DND-41 (cell line): ENCODE measurements around the gene TMEM135.
"Not testable (repeated sequence)": the region's sequence is repeated elsewhere in the genome, so short reads cannot be mapped to it uniquely, and the experiment has no call there.

Source experiments
- ATAC-seq: fragments of 200-7000 bp; cut with Tn5 transposase; 3 replicates; pipeline ENCODE4 v1.9.1; 2021; ENCODE audit warnings: low read depth; ENCODE audit not compliant: insufficient read depth
- DNase-seq: peaks from one replicate; pipeline ENCODE4 v3.0.0-alpha.2; 2020
- H2AFZ ChIP-seq: 2 replicates; pipeline ENCODE4 v1.6.0; 2012; ENCODE audit warnings: low read depth, low read length
- H3K27ac ChIP-seq: 2 replicates; pipeline ENCODE4 v1.5.1; 2012; ENCODE audit warnings: low read length, inconsistent platforms
- H3K27me3 ChIP-seq: fragments of 200-600 bp; sonication (generic); 2 replicates; pipeline ENCODE4 v1.6.0; 2012; ENCODE audit warnings: low read length, mild to moderate bottlenecking, inconsistent platforms; ENCODE audit not compliant: insufficient read depth, poor library complexity
- H3K36me3 ChIP-seq: 2 replicates; pipeline ENCODE4 v1.5.1; 2012; ENCODE audit warnings: low read length, inconsistent platforms; ENCODE audit not compliant: insufficient read depth
- H3K4me1 ChIP-seq: 2 replicates; pipeline ENCODE4 v1.5.1; 2012; ENCODE audit warnings: mild to moderate bottlenecking, low read length; ENCODE audit not compliant: insufficient read depth
- H3K4me2 ChIP-seq: 2 replicates; pipeline ENCODE4 v1.6.0; 2012; ENCODE audit warnings: mild to moderate bottlenecking, moderate library complexity, low read length, inconsistent platforms; ENCODE audit not compliant: insufficient read depth
- H3K4me3 ChIP-seq, 2 experiments: fragments of 200-600 bp in 1 of 2; shearing (Covaris generic) in 1 of 2; 2 replicates each; pipeline ENCODE4 v1.5.1; 2012 to 2016; ENCODE audit warnings: inconsistent platforms in 2 of 2, low read length in 2 of 2, mild to moderate bottlenecking in 2 of 2, low read depth in 1 of 2, moderate library complexity in 1 of 2
- H3K79me2 ChIP-seq: 2 replicates; pipeline ENCODE4 v1.6.0; 2012; ENCODE audit warnings: low read length, inconsistent platforms; ENCODE audit not compliant: insufficient read depth
- H3K9ac ChIP-seq: 2 replicates; pipeline ENCODE4 v1.6.0; 2012; ENCODE audit warnings: low read depth, mild to moderate bottlenecking, inconsistent platforms, low read length, moderate library complexity
- H3K9me3 ChIP-seq: 2 replicates; pipeline ENCODE4 v1.5.1; 2012; ENCODE audit warnings: low read length, moderate library complexity, mild to moderate bottlenecking, inconsistent platforms; ENCODE audit not compliant: insufficient read depth, severe bottlenecking
- H4K20me1 ChIP-seq: 2 replicates; pipeline ENCODE4 v1.6.0; 2012; ENCODE audit warnings: low read length; ENCODE audit not compliant: insufficient read depth
- EZH2 ChIP-seq: IDR thresholded peaks from 3 replicates; pipeline ENCODE4 v1.6.1; 2012; ENCODE audit warnings: borderline replicate concordance, low read depth, mild to moderate bottlenecking, moderate library complexity, low read length, inconsistent platforms; ENCODE audit not compliant: severe bottlenecking
- TF ChIP-seq, protein P1 (sequence below): IDR thresholded peaks from 2 replicates; pipeline ENCODE4 v1.5.1; 2012; ENCODE audit warnings: borderline replicate concordance, low read length, moderate library complexity, mild to moderate bottlenecking; ENCODE audit not compliant: poor library complexity, severe bottlenecking; ENCODE audit errors: extremely low read depth

Gene TMEM135

DNA sequence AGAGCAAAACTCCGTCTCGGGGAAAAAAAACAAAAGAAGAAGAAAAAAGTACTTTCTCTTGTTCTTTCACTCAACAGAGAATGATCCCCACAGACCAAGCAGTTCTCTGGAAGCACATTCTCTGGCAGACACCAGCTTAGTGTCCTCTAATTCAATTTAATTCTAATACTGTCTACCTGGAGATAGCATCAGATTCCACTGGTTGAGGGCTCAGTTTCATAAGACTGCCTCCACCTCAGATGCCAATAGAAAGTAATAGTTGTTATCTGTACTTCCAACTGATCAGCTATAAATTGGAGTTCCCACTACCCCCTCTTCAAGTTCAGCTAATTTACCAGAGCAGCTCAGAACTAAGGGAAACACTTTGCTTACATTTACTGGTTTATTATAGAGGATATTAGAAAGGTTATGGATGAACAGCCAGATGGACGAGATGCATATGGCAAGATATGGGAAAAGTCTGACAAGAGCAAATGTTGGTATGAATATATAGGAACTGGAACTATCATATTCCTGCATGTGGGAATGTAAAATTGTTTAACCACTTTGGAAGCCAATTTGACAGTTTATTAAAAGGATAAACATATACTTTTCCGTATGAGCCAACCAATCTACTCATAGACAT, 64.3 kb downstream of the TMEM135 start:
- H3K27me3 ChIP-seq, result no peaks in the 10 kb centered on the region
- H3K27ac ChIP-seq, result no peak overlapping the region
- H3K4me3 ChIP-seq, result no peak overlapping the region
- DNase-seq (no peak), ATAC-seq (no peak)
- H2AFZ ChIP-seq, result no peak overlapping the region
- H4K20me1 ChIP-seq, result no peaks in the 10 kb centered on the region
- no peak for TF ChIP-seq EZH2
- TF ChIP-seq, protein P1, sequence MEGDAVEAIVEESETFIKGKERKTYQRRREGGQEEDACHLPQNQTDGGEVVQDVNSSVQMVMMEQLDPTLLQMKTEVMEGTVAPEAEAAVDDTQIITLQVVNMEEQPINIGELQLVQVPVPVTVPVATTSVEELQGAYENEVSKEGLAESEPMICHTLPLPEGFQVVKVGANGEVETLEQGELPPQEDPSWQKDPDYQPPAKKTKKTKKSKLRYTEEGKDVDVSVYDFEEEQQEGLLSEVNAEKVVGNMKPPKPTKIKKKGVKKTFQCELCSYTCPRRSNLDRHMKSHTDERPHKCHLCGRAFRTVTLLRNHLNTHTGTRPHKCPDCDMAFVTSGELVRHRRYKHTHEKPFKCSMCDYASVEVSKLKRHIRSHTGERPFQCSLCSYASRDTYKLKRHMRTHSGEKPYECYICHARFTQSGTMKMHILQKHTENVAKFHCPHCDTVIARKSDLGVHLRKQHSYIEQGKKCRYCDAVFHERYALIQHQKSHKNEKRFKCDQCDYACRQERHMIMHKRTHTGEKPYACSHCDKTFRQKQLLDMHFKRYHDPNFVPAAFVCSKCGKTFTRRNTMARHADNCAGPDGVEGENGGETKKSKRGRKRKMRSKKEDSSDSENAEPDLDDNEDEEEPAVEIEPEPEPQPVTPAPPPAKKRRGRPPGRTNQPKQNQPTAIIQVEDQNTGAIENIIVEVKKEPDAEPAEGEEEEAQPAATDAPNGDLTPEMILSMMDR, result no peak
- peaks cover 8% of the 10 kb centered on the region; the same call in 1 of the 2 replicates for H3K79me2 ChIP-seq
- no peak overlapping the region for H3K4me2 ChIP-seq
- H3K9me3 ChIP-seq, result no peaks in the 10 kb centered on the region
- peaks cover 3% of the 10 kb centered on the region; the same call in 1 of the 2 replicates for H3K4me1 ChIP-seq
- H3K36me3 ChIP-seq, result no peaks in the 10 kb centered on the region
- no peak overlapping the region for H3K9ac ChIP-seq

DNA sequence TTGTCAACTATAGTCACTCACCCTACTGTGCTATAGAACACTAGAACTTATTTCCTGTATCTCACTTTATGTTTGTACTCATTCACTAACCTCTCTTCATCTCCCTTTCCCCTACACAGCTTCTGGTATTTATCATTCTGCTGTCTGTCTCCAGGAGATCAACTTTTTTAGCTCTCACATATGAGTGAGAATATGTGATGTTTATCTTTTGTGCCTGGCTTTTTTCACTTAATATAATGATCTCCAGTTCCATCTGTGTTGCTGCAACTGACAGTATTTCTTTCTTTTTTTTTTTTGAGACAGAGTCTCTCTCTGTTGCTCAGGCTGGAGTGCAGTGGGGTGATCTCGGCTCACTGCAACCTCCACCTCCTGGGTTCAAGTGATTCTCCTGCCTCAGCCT, 68.1 kb downstream of the TMEM135 start:
- H3K79me2 ChIP-seq, result peaks cover 19% of the 10 kb centered on the region; the same call in 1 of the 2 replicates
- not testable (repeated sequence) for H3K9ac ChIP-seq, H3K4me2 ChIP-seq, H3K36me3 ChIP-seq, H3K4me3 ChIP-seq, H3K4me1 ChIP-seq, H4K20me1 ChIP-seq, H3K27ac ChIP-seq, DNase-seq, H3K27me3 ChIP-seq, H3K9me3 ChIP-seq, H2AFZ ChIP-seq, ATAC-seq

DNA sequence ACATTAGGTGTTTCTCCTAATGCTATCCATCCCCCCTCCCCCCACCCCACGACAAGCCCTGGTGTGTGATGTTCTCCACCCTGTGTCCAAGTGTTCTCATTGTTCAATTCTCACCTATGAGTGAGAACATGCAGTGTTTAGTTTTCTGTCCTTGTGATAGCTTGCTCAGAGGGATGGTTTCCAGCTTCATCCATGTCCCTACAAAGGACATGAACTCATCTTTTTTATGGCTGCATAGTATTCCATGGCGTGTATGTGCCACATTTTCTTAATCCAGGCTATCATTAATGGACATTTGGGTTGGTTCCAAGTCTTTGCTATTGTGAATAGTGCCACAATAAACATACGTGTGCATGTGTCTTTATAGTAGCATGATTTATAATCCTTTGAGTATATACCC, 69.6 kb downstream of the TMEM135 start:
- not testable (repeated sequence) for H3K27me3 ChIP-seq, H4K20me1 ChIP-seq, H3K9ac ChIP-seq, ATAC-seq, H3K4me1 ChIP-seq, H2AFZ ChIP-seq, H3K9me3 ChIP-seq, H3K4me2 ChIP-seq, H3K36me3 ChIP-seq, DNase-seq, H3K4me3 ChIP-seq, H3K27ac ChIP-seq
- peaks cover 19% of the 10 kb centered on the region; the same call in 1 of the 2 replicates for H3K79me2 ChIP-seq

DNA sequence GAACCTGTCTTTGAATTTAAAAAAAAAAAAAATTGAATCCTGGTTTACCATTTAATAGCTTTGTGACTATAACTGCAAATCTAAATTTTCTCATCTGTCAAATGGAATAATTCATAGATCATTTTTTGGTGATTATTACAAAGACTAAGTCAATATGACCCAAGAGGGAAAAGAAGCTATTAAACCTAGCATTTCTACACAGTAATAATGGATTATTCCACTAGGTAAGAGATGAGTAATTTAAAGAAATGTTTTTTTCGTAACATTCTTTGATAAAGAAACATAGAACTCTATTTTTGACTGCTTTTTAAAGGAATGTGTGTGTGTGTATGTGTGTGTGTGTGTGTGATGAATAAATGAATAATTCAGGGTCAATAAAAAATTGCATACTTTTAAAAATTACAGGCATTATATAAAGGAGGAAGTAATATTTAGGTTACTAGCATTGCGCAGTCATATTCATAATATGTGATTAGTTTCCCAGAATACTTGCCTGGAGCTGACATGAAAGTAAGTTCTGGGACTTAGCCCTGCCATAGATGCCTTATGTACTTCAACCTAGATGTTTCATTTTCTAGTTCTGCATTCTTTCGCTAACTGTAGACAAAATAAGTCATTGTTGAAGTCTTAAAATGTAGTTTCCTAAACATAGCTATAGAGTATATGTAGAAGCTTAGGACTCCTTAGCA, 72.9 kb downstream of the TMEM135 start:
- Histone ChIP-seq H3K9ac (no peak overlapping the region), H4K20me1 (no peaks in the 10 kb centered on the region), H3K4me2 (no peak overlapping the region), H3K4me1 (no peaks in the 10 kb centered on the region), H3K36me3 (no peaks in the 10 kb centered on the region), H3K27ac (no peak overlapping the region), H2AFZ (no peak overlapping the region), H3K79me2 (peaks cover 14% of the 10 kb centered on the region; the same call in 1 of the 2 replicates), H3K27me3 (no peaks in the 10 kb centered on the region), H3K4me3 (no peak overlapping the region), H3K9me3 (no peaks in the 10 kb centered on the region)
- ATAC-seq (no peak), DNase-seq (no peak)
- no peak for TF ChIP-seq EZH2
- TF ChIP-seq, protein P1, result no peak
